Stimulated activated CD4-positive, alpha-beta T cell treated with anti-CD3 and anti-CD28 coated beads, Interleukin-15, amount 100 ng/mL, for 48 hours (primary cell): Measurements from ENCODE around the gene SPATS2L.

Experiments used
- DNase-seq, 2 donors: peaks; one replicate each; pipeline ENCODE4 v3.0.0-alpha.2; 2020; ENCODE audit warnings: low read depth in 2 of 2

The SPATS2L gene

GRCh38 chr2:200443916-200444315, 137.4 kb downstream of the SPATS2L start:
- no peak for DNase-seq

GRCh38 chr2:200444530-200444929, 138.0 kb downstream of the SPATS2L start:
- no peak for DNase-seq

GRCh38 chr2:200445284-200445683, 138.8 kb downstream of the SPATS2L start:
- DNase-seq, result no peak

- no peak for DNase-seq
These were observed 140.1 kb downstream of the SPATS2L start for GRCh38 chr2:200446612-200447011.

- DNase-seq, result no peak
These were observed 140.8 kb downstream of the SPATS2L start for GRCh38 chr2:200447139-200447855.

GRCh38 chr2:200448455-200448854, 142.0 kb downstream of the SPATS2L start:
- DNase-seq, result no peak

GRCh38 chr2:200449149-200449548, 142.7 kb downstream of the SPATS2L start:
- DNase-seq, result no peak

- DNase-seq, result no peak
These were observed 143.8 kb downstream of the SPATS2L start for GRCh38 chr2:200450288-200450687.

- DNase-seq, result no peak
These were observed 145.0 kb downstream of the SPATS2L start for GRCh38 chr2:200451511-200451910.

- no peak for DNase-seq
These were observed 145.9 kb downstream of the SPATS2L start for GRCh38 chr2:200452377-200452776.

- no peak for DNase-seq
These were observed 146.8 kb downstream of the SPATS2L start for GRCh38 chr2:200453142-200453852.

GRCh38 chr2:200453853-200454534, 147.5 kb downstream of the SPATS2L start:
- DNase-seq, result no peak

GRCh38 chr2:200454927-200455801, 148.7 kb downstream of the SPATS2L start:
- no peak for DNase-seq

GRCh38 chr2:200455958-200456421, 149.5 kb downstream of the SPATS2L start:
- peak in 1 of 2 donors; percentile 41 for DNase-seq

- no peak for DNase-seq
These were observed 150.1 kb downstream of the SPATS2L start for GRCh38 chr2:200456567-200456966.

- no peak for DNase-seq
These were observed 152.6 kb downstream of the SPATS2L start for GRCh38 chr2:200459101-200459500.

GRCh38 chr2:200461846-200462710, 155.6 kb downstream of the SPATS2L start:
- DNase-seq, result no peak

GRCh38 chr2:200463452-200463851, 157.0 kb downstream of the SPATS2L start:
- no peak for DNase-seq

- peak in 1 of 2 donors; percentile 45 for DNase-seq
These were observed 160.2 kb downstream of the SPATS2L start for GRCh38 chr2:200466425-200467418.
